ENCODE results near the gene UTP4.
"Not testable (repeated sequence)": the region's sequence is repeated elsewhere in the genome, so short reads cannot be mapped to it uniquely, and the experiment has no call there.

Gene UTP4

GRCh38 chr16:69115837-69116236 lies 16.6 kb upstream of the UTP4 start:
- peaks cover 69% of the 10 kb centered on the region for H3K36me3 Mint-ChIP-seq (ENCODE audit: low read depth)
- no peak for DNase-seq
- peak overlapping the region; percentile 27 for H3K27ac Mint-ChIP-seq
- H3K9me3 Mint-ChIP-seq, result no peaks in the 10 kb centered on the region
- H3K4me1 Mint-ChIP-seq (ENCODE audit: low read depth), result peaks cover 4% of the 10 kb centered on the region
- H3K27me3 Mint-ChIP-seq, result no peaks in the 10 kb centered on the region
- H3K4me3 Mint-ChIP-seq, result no peak overlapping the region

- H3K36me3 Mint-ChIP-seq (ENCODE audit: low read depth), result peaks cover 73% of the 10 kb centered on the region
- no peak overlapping the region for H3K27ac Mint-ChIP-seq
- H3K27me3 Mint-ChIP-seq, result no peaks in the 10 kb centered on the region
- H3K4me1 Mint-ChIP-seq (ENCODE audit: low read depth), result peaks cover 7% of the 10 kb centered on the region
- no peak for DNase-seq
- no peak overlapping the region for H3K4me3 Mint-ChIP-seq
- no peaks in the 10 kb centered on the region for H3K9me3 Mint-ChIP-seq
These were observed 16.1 kb upstream of the UTP4 start for GRCh38 chr16:69116256-69116875.

- Mint-ChIP-seq H3K4me3 (no peak overlapping the region), H3K36me3 (ENCODE audit: low read depth) (peaks cover 74% of the 10 kb centered on the region)
These were observed 15.5 kb upstream of the UTP4 start for GRCh38 chr16:69116906-69117305.

GRCh38 chr16:69118468-69118867 lies 14.0 kb upstream of the UTP4 start:
- Mint-ChIP-seq H3K36me3 (ENCODE audit: low read depth) (peaks cover 77% of the 10 kb centered on the region), H3K9me3 (no peaks in the 10 kb centered on the region), H3K4me1 (ENCODE audit: low read depth) (peaks cover 7% of the 10 kb centered on the region), H3K27me3 (no peaks in the 10 kb centered on the region), H3K4me3 (no peak overlapping the region), H3K27ac (no peak overlapping the region)
- DNase-seq, result no peak

More at GRCh38 chr16:69116906-69117305, 15.5 kb upstream of the UTP4 start:
- peaks cover 7% of the 10 kb centered on the region for H3K4me1 Mint-ChIP-seq (ENCODE audit: low read depth)
- no peaks in the 10 kb centered on the region for H3K9me3 Mint-ChIP-seq
- no peak overlapping the region for H3K27ac Mint-ChIP-seq
- H3K27me3 Mint-ChIP-seq, result no peaks in the 10 kb centered on the region
- DNase-seq, result peak; percentile 14

- no peak overlapping the region for H3K4me3 Mint-ChIP-seq
- DNase-seq, result no peak
These were observed 13.5 kb upstream of the UTP4 start for GRCh38 chr16:69118994-69119393.

DNA sequence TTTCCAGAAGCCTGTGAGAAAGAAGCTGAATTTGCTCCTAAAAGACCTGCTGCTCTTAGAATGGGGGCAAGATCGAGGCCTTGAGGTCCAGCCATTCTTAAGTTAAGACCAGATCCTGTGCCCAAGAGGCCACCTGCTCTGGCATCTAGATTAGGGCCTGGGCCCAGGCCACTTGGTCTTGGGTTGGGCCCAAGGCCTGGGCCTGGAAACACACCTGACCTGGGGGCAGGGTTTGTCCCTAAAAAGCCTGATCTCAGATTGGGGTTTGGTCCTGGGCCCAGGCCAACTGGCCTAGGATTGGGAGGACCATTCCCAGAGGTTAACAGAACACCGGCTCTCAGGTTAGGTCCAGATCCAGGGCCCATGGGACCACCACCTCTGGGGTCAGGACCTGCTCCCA lies 12.9 kb upstream of the UTP4 start:
- no peak for DNase-seq
- H3K9me3 Mint-ChIP-seq, result no peaks in the 10 kb centered on the region
- no peaks in the 10 kb centered on the region for H3K27me3 Mint-ChIP-seq
- H3K4me1 Mint-ChIP-seq (ENCODE audit: low read depth), result peaks cover 10% of the 10 kb centered on the region
- H3K4me3 Mint-ChIP-seq, result no peak overlapping the region
- no peak overlapping the region for H3K27ac Mint-ChIP-seq
- peaks cover 74% of the 10 kb centered on the region for H3K36me3 Mint-ChIP-seq (ENCODE audit: low read depth)

More at GRCh38 chr16:69118994-69119393, 13.5 kb upstream of the UTP4 start:
- H3K4me1 Mint-ChIP-seq (ENCODE audit: low read depth), result peaks cover 8% of the 10 kb centered on the region
- H3K9me3 Mint-ChIP-seq, result no peaks in the 10 kb centered on the region
- peaks cover 76% of the 10 kb centered on the region for H3K36me3 Mint-ChIP-seq (ENCODE audit: low read depth)
- no peak overlapping the region for H3K27ac Mint-ChIP-seq
- H3K27me3 Mint-ChIP-seq, result no peaks in the 10 kb centered on the region

GRCh38 chr16:69120096-69120664 lies 12.3 kb upstream of the UTP4 start:
- H3K27me3 Mint-ChIP-seq, result no peaks in the 10 kb centered on the region
- no peaks in the 10 kb centered on the region for H3K9me3 Mint-ChIP-seq
- H3K36me3 Mint-ChIP-seq (ENCODE audit: low read depth), result peaks cover 71% of the 10 kb centered on the region
- no peak overlapping the region for H3K27ac Mint-ChIP-seq
- H3K4me3 Mint-ChIP-seq, result no peak overlapping the region
- DNase-seq, result no peak
- peaks cover 12% of the 10 kb centered on the region for H3K4me1 Mint-ChIP-seq (ENCODE audit: low read depth)

DNA sequence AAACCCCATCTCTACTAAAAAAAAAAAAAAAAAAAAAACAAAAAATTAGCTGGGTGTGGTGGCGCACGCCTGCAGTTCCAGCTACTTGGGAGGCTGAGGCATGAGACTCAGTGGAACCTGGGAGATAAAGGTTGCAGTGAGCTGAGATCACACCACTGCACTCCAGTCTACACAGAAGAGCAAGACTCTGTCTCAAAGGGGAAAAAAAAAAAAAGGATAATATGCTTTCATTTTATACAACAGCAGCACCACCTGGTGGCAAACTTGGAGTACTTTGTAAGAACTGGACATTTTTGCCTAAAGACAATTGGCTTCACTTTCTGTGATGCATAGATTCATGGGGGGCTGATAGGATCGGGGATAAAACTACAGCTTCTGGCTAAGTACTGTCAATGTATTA lies 8.5 kb upstream of the UTP4 start:
- no peaks in the 10 kb centered on the region for H3K9me3 Mint-ChIP-seq
- no peak overlapping the region for H3K4me3 Mint-ChIP-seq
- peaks cover 64% of the 10 kb centered on the region for H3K36me3 Mint-ChIP-seq (ENCODE audit: low read depth)
- H3K4me1 Mint-ChIP-seq (ENCODE audit: low read depth), result peaks cover 34% of the 10 kb centered on the region
- peak overlapping the region; percentile 51 for H3K27ac Mint-ChIP-seq
- no peaks in the 10 kb centered on the region for H3K27me3 Mint-ChIP-seq
- peak; percentile 46 for DNase-seq

- not testable (repeated sequence) for H3K27ac Mint-ChIP-seq, DNase-seq, H3K9me3 Mint-ChIP-seq, H3K4me3 Mint-ChIP-seq, H3K27me3 Mint-ChIP-seq
- Mint-ChIP-seq H3K4me1 (ENCODE audit: low read depth) (peaks cover 37% of the 10 kb centered on the region), H3K36me3 (ENCODE audit: low read depth) (peaks cover 62% of the 10 kb centered on the region)
These were observed 8.0 kb upstream of the UTP4 start for GRCh38 chr16:69124406-69124805.

DNA sequence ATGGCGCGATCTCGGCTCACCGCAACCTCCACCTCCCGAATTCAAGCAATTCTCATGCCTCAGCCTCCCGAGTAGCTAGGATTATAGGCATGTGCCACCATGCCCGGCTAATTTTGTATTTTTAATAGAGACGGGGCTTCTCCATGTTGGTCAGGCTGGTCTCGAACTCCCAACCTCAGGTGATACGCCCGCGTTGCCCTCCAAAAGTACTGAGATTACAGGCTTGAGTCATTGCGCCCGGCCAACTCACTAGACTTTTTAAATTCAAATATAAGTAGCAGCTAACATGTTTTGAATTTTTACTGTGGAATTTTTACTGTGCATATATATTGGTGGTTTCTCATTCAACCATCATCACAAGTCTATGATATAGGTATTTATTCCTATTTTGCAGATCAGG lies 7.5 kb upstream of the UTP4 start:
- Mint-ChIP-seq H3K27ac (peak overlapping the region; percentile 39), H3K4me1 (ENCODE audit: low read depth) (peaks cover 42% of the 10 kb centered on the region), H3K36me3 (ENCODE audit: low read depth) (peaks cover 62% of the 10 kb centered on the region)
- not testable (repeated sequence) for H3K4me3 Mint-ChIP-seq, DNase-seq, H3K27me3 Mint-ChIP-seq, H3K9me3 Mint-ChIP-seq

GRCh38 chr16:69126221-69126620 lies 6.2 kb upstream of the UTP4 start:
- peaks cover 61% of the 10 kb centered on the region for H3K36me3 Mint-ChIP-seq (ENCODE audit: low read depth)
- H3K4me3 Mint-ChIP-seq, result no peak overlapping the region
- no peaks in the 10 kb centered on the region for H3K9me3 Mint-ChIP-seq
- peak overlapping the region; percentile 24 for H3K27ac Mint-ChIP-seq
- no peak for DNase-seq
- H3K27me3 Mint-ChIP-seq, result no peaks in the 10 kb centered on the region
- peaks cover 51% of the 10 kb centered on the region for H3K4me1 Mint-ChIP-seq (ENCODE audit: low read depth)

- Mint-ChIP-seq H3K4me1 (ENCODE audit: low read depth) (peaks cover 53% of the 10 kb centered on the region), H3K27ac (peak overlapping the region; percentile 24), H3K36me3 (ENCODE audit: low read depth) (peaks cover 64% of the 10 kb centered on the region)
- not testable (repeated sequence) for DNase-seq, H3K4me3 Mint-ChIP-seq, H3K9me3 Mint-ChIP-seq, H3K27me3 Mint-ChIP-seq
These were observed 5.6 kb upstream of the UTP4 start for GRCh38 chr16:69126801-69127200.

GRCh38 chr16:69127966-69128510 lies 4.4 kb upstream of the UTP4 start:
- no peak for DNase-seq
- H3K4me1 Mint-ChIP-seq (ENCODE audit: low read depth), result peaks cover 53% of the 10 kb centered on the region
- peaks cover 68% of the 10 kb centered on the region for H3K36me3 Mint-ChIP-seq (ENCODE audit: low read depth)
- H3K27me3 Mint-ChIP-seq, result no peaks in the 10 kb centered on the region
- H3K9me3 Mint-ChIP-seq, result no peaks in the 10 kb centered on the region
- H3K4me3 Mint-ChIP-seq, result no peak overlapping the region
- peak overlapping the region; percentile 9 for H3K27ac Mint-ChIP-seq

- peaks cover 60% of the 10 kb centered on the region for H3K4me1 Mint-ChIP-seq (ENCODE audit: low read depth)
- H3K27me3 Mint-ChIP-seq, result no peaks in the 10 kb centered on the region
- H3K9me3 Mint-ChIP-seq, result no peaks in the 10 kb centered on the region
- peaks cover 83% of the 10 kb centered on the region for H3K36me3 Mint-ChIP-seq (ENCODE audit: low read depth)
- no peak for DNase-seq
- peak overlapping the region; percentile 97 for H3K27ac Mint-ChIP-seq
- peak overlapping the region; percentile 96 for H3K4me3 Mint-ChIP-seq
These were observed 2.0 kb upstream of the UTP4 start for GRCh38 chr16:69130461-69130860.

DNA sequence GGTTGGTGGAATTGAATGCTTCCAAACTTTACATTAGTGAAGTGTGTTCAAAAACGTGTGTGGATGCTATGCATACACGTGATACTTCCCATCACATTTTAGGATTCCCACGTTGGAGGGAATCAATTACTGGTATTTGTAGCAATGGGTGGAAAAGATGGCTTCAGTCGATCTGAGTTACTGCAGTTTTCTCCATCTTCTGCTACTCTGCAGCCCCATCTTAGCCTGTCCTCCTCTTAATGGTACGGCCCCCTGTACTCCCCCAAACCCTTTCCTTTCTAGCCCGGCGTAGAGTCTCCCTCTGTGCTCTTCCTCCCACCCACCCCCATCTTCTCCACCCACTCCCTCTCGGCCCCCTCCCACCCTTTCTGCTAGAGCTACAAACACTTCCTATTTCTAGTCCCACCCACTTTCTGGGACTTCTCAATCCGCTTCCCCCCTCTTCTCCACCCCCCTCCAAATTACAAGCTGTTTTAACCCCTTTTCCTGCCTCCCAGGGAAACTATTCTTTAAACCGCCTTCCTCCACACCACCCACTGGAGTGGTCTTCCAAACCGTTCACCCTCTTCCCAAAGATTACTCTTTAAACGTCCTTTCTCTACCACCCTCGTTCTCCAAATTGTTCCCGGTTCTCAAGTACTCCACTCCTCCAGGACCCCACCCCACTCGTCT lies 1.1 kb upstream of the UTP4 start:
- Mint-ChIP-seq H3K9me3 (no peaks in the 10 kb centered on the region), H3K4me1 (ENCODE audit: low read depth) (peaks cover 61% of the 10 kb centered on the region)

More for the DNA sequence above, 1.1 kb upstream of the UTP4 start:
- peak overlapping the region; percentile 96 for H3K4me3 Mint-ChIP-seq
- peaks cover 91% of the 10 kb centered on the region for H3K36me3 Mint-ChIP-seq (ENCODE audit: low read depth)
- H3K27me3 Mint-ChIP-seq, result no peaks in the 10 kb centered on the region
- peak overlapping the region; percentile 97 for H3K27ac Mint-ChIP-seq
- DNase-seq, result no peak
